Esophagus squamous epithelium (tissue), 5 donors: Measurements from ENCODE around the gene NDRG2. TPM values are rescaled to one million over a fixed set of nuclear protein-coding genes. Genes with fewer than 3 reads are reported as not detected.

ENCODE experiments used
- DNase-seq: peaks from one replicate; lab custom pipeline; 2025; lab: John Stamatoyannopoulos, UW
- H3K27ac ChIP-seq, 4 donors: fragments of 200-600 bp; sonication (generic); one replicate each; pipeline ENCODE4 v1.5.1; 2016 to 2019; ENCODE audit warnings: mild to moderate bottlenecking in 1 of 4
- H3K27me3 ChIP-seq, 4 donors: fragments of 200-600 bp; sonication (generic); 1 replicate in 3 of 4; 2 replicates in 1 of 4; pipeline versions ENCODE4 v1.5.1 to v1.6.0; 2017 to 2021; ENCODE audit warnings: antibody characterized with exemption in 1 of 4
- H3K36me3 ChIP-seq, 3 donors: fragments of 200-600 bp; sonication (generic); one replicate each; pipeline ENCODE4 v1.5.1; 2016 to 2019
- H3K4me1 ChIP-seq, 3 donors: fragments of 200-600 bp; sonication (generic); one replicate each; pipeline ENCODE4 v1.5.1; 2017 to 2019
- H3K4me3 ChIP-seq, 4 donors: fragments of 200-600 bp; sonication (generic); 1 replicate in 3 of 4; 2 replicates in 1 of 4; pipeline ENCODE4 v1.5.1; 2016 to 2019; ENCODE audit warnings: mild to moderate bottlenecking in 2 of 4, moderate library complexity in 1 of 4
- H3K9me3 ChIP-seq, 3 donors: fragments of 200-600 bp; sonication (generic); one replicate each; pipeline ENCODE4 v1.5.1; 2016 to 2019
- CTCF ChIP-seq, 6 experiments: fragments of 450-650 bp in 4 of 6; fragments of 200-600 bp in 2 of 6; sonication (generic) in 2 of 6; IDR thresholded peaks; one replicate each; pipeline ENCODE4 v1.5.1; 2016 to 2019; ENCODE audit warnings: antibody characterized with exemption in 6 of 6, mild to moderate bottlenecking in 4 of 6, moderate library complexity in 4 of 6
- POLR2A ChIP-seq, 4 donors: fragments of 450-650 bp; IDR thresholded peaks; one replicate each; pipeline ENCODE4 v1.6.1; 2017; ENCODE audit warnings: antibody characterized with exemption in 4 of 4, mild to moderate bottlenecking in 4 of 4, moderate library complexity in 3 of 4
- WGBS, 2 donors: methylation state at CpG; one replicate each; pipeline ENCODE4 v1.1.5; 2018; 5-methylcytosine and 5-hydroxymethylcytosine counted together
- intact Hi-C: fragments of 100-400 bp; cut with DNase I; formaldehyde crosslinking; loops from one replicate; pipeline ENCODE4 v1.15.0; 2022
- total RNA-seq, 4 donors: library from RNA; depleted of rRNA; stranded (reverse); fragments of >200 nt; gene quantifications; one replicate each; pipeline ENCODE4 v1.1.0, GENCODE V29; 2016
- donor health status: DM: yes; HTN: yes; CAD: no.

Gene NDRG2
- total RNA-seq, 4 donors from 2014 or later: 96.3 to 209 (median 142) TPM

- H3K27me3 ChIP-seq: no peaks in the 10 kb centered on the region
- WGBS, 2 donors: 68 to 73% methylated on average over 13 of the region's 13 CpGs
- H3K27ac ChIP-seq: no peak overlapping the region
- intact Hi-C loops: no loop called here
- H3K36me3 ChIP-seq: no peaks in the 10 kb centered on the region
- TF ChIP-seq POLR2A (IDR thresholded peaks at IDR 0.05) (no peak), CTCF (IDR thresholded peaks at IDR 0.05) (no peak)
- H3K4me1 ChIP-seq: peaks cover 0 to 5% (median 0%) of the 10 kb centered on the region in 3 donors
- H3K4me3 ChIP-seq: no peak overlapping the region
- no peaks in the 10 kb centered on the region for H3K9me3 ChIP-seq
- no peak for DNase-seq
Measured at GRCh38 chr14:21060614-21061346, 35.9 kb upstream of the NDRG2 start.

- Histone ChIP-seq H3K4me1 (peaks cover 0 to 5% (median 0%) of the 10 kb centered on the region in 3 donors), H3K4me3 (no peak overlapping the region), H3K27me3 (no peaks in the 10 kb centered on the region), H3K9me3 (no peaks in the 10 kb centered on the region), H3K27ac (no peak overlapping the region), H3K36me3 (no peaks in the 10 kb centered on the region)
- no peak for DNase-seq
- 71 to 73% methylated on average over 8 of the region's 8 CpGs for WGBS, 2 donors
- intact Hi-C loops: no loop called here
- no peak for TF ChIP-seq CTCF (IDR thresholded peaks at IDR 0.05)
- TF ChIP-seq POLR2A (IDR thresholded peaks at IDR 0.05): no peak
Measured at GRCh38 chr14:21059842-21060613, 35.2 kb upstream of the NDRG2 start.

GRCh38 chr14:21058903-21059302, 34.0 kb upstream of the NDRG2 start:
- Histone ChIP-seq H3K4me3 (no peak overlapping the region), H3K27me3 (no peaks in the 10 kb centered on the region), H3K4me1 (peaks cover 0 to 5% (median 0%) of the 10 kb centered on the region in 3 donors), H3K27ac (no peak overlapping the region), H3K9me3 (no peaks in the 10 kb centered on the region), H3K36me3 (no peaks in the 10 kb centered on the region)
- intact Hi-C loops: no loop called here
- DNase-seq: no peak
- 85 to 100% methylated on average over 1 to 4 of the region's 5 CpGs for WGBS, 2 donors
- TF ChIP-seq POLR2A (IDR thresholded peaks at IDR 0.05) (no peak), CTCF (IDR thresholded peaks at IDR 0.05) (no peak)

GRCh38 chr14:21057803-21058675, 33.2 kb upstream of the NDRG2 start, which contains the start of gene RNASE8:
Gene RNASE8, plus strand, starts transcription at chr14:21057822. Its CDS starts 71 bp downstream, at chr14:21057893.
- WGBS, 2 donors: 59 to 70% methylated on average over 5 to 8 of the region's 8 CpGs
- Histone ChIP-seq H3K4me3 (no peak within 1 kb of the TSS), H3K36me3 (no peaks in the 10 kb centered on the region), H3K9me3 (no peaks in the 10 kb centered on the region), H3K4me1 (no peaks in the 10 kb centered on the region), H3K27me3 (no peaks in the 10 kb centered on the region), H3K27ac (no peak within 1 kb of the TSS)
- TF ChIP-seq POLR2A (IDR thresholded peaks at IDR 0.05) (no peak), CTCF (IDR thresholded peaks at IDR 0.05) (no peak)
- intact Hi-C loops: no loop called here
- DNase-seq: no peak
